NCI-H146 treated with DMSO at 0.1 percent for 48 hours (cell line): ENCODE results near the gene DGKD.
A peak's percentile ranks its signal among the peaks of the same experiment; 100 is the strongest.
"Not testable (repeated sequence)": the region's sequence is repeated elsewhere in the genome, so short reads cannot be mapped to it uniquely, and the experiment has no call there.

Experiments
- DNase-seq: peaks from one replicate; lab custom pipeline; 2025; ENCODE audit not compliant: unreplicated experiment; lab: John Stamatoyannopoulos, UW

The DGKD gene

GRCh38 chr2:233384015-233384414, 29.7 kb downstream of the DGKD start:
- no peak for DNase-seq

- no peak for DNase-seq
Observed at GRCh38 chr2:233384811-233385488, 30.7 kb downstream of the DGKD start.

DNA sequence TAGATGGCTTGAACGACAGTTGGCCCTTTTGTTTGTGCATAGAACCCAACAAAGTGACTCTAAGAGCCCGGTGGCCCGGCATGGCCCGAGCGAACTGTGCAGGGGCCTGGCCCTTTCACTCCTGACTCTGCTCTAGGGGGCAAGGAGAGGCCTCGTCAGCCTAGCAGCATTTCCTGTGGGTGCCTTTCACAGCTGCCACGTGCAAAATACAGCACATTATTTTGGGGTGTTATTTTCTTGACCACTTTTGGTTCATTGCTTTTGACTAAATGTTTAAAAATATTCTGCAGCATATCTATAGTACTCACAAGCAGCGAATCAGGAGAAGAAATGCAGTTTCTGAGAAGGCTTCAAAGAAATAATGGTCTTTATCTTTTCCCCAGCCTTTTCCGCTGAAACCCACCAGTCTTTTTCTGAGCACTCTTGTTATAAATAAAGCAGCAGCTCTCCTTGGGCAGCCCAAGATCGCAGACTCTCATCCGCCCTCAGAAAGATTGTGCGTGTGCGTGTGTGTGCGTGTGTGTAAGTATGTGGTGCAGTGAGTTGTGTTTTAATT, 31.3 kb downstream of the DGKD start:
- no peak for DNase-seq

- DNase-seq: no peak
Observed at GRCh38 chr2:233386382-233387041, 32.2 kb downstream of the DGKD start.

DNA sequence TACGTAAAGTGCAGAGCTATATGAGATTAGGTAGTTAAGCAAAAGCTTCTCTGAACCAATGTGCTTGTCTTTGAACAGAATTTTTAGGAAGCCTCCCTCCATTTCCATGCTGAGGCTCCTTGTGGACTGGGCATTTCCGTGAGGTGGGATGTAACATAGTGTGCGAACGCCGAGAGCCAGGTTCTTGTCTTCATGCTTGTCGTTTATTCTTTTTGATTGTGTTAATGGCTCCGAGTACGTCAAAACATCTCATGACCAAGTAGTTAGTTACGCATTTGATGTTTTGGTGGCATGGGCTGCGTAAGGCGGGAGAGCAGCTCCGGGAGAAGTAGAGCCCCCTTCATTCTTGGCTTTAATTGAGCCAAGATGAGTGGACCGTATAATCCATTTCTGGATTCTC, 32.9 kb downstream of the DGKD start:
- no peak for DNase-seq

- no peak for DNase-seq
Observed at GRCh38 chr2:233387667-233388528, 33.6 kb downstream of the DGKD start.

DNA sequence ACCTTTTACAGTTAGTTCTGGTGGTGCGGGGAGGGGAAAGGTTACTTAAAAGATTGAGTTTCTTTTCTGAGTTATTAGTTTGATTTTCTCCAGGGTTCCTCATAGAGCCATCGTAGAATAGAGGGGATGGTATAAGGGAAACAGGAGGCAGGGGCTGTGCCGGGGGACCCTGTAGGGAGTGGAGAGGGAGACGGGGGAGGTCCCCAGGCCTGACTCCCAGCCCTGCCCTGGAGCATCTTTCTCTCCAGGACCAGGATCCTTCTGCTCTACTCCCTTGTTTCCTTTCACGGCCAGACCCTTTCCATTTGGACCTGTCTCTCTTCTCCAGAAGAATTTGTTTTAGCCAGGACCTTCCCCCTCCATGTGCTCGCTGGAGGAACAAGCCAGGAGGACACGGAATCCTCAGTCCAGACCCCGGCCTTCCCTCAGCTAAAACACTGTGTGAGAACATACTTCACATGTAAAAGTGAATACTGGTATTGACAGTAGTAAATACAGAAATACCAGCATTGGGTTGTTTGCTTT, 35.4 kb downstream of the DGKD start:
- no peak for DNase-seq

GRCh38 chr2:233395687-233396086, 41.4 kb downstream of the DGKD start:
- no peak for DNase-seq

DNA sequence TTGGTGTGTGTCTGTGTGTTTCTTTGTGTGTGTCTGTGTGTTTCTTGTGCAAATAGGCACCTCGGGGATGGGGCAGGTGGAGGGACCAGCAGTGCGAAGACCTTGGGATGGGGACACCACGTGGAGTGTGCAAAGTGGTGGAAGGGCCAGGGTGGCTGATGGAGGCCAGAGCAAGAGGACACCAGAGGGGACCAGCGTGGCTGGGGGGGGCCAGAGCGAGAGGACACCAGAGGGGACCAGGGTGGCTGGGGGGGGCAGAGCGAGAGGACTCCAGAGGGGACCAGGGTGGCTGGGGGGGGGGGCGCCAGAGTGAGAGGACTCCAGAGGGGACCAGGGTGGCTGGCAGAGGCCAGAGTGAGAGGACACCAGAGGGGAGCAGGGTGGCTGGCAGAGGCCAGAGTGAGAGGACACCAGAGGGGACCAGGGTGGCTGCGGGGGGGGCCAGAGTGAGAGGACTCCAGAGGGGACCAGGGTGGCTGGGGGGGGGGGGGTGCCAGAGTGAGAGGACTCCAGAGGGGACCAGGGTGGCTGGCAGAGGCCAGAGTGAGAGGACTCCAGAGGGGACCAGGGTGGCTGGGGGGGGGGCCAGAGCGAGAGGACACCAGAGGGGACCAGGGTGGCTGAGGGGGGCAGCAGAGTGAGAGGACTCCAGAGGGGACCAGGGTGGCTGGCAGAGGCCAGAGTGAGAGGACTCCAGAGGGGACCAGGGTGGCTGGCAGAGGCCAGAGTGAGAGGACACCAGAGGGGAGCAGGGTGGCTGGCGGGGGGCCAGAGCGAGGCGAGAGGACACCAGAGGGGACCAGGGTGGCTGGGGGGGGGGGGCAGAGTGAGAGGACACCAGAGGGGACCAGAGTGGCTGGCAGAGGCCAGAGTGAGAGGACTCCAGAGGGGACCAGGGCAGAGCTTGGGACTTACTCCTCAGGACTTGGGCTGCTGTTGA, 42.7 kb downstream of the DGKD start:
- not testable (repeated sequence) for DNase-seq

GRCh38 chr2:233399306-233400225, 45.3 kb downstream of the DGKD start:
- no peak for DNase-seq

- no peak for DNase-seq
Observed at GRCh38 chr2:233400341-233400740, 46.0 kb downstream of the DGKD start.

DNA sequence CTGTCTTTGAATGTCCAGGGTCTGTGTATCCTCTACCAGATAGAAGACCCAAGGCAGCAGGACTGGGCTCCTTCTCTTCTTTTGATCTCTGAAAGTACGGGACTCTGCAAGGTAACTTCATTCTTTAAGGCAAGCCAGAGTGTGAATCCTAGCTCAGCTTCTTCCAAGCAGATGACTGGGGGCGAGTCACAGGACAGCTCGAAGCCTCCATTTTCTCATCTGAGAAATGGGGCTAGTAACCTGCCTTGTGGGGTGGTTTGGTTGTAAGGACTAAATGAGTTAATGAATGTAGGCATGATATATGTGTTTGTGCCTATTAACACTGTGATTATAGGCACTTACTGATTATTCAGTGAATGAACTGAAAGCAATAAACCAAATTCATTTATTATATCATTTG, 46.7 kb downstream of the DGKD start:
- no peak for DNase-seq

- DNase-seq: no peak
Observed at GRCh38 chr2:233402346-233402745, 48.1 kb downstream of the DGKD start.

GRCh38 chr2:233402789-233403188, 48.5 kb downstream of the DGKD start:
- no peak for DNase-seq

- DNase-seq: peak; percentile 3
Observed at GRCh38 chr2:233404222-233404621, 49.9 kb downstream of the DGKD start.

- DNase-seq: no peak
Observed at GRCh38 chr2:233406865-233407264, 52.6 kb downstream of the DGKD start.

DNA sequence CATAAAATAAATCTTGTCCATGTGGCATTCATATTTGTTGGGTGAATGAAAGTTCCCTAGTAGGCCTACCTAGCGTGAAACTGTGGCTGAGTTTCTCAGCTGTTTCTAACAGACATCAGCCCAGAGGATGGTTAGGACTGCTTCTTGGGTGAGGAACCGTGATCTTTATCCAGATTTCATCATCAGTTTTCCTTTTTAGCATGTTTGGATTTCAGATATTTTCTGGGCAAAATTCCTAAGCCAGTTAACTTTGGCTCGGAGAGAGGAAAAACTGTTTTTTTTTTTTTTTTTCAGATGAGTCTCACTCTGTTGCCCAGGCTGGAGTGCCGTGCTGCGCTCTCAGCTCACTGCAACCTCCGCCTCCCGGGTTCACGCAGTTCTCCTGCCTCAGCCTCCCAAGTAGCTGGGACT, 53.5 kb downstream of the DGKD start:
- DNase-seq: no peak

DNA sequence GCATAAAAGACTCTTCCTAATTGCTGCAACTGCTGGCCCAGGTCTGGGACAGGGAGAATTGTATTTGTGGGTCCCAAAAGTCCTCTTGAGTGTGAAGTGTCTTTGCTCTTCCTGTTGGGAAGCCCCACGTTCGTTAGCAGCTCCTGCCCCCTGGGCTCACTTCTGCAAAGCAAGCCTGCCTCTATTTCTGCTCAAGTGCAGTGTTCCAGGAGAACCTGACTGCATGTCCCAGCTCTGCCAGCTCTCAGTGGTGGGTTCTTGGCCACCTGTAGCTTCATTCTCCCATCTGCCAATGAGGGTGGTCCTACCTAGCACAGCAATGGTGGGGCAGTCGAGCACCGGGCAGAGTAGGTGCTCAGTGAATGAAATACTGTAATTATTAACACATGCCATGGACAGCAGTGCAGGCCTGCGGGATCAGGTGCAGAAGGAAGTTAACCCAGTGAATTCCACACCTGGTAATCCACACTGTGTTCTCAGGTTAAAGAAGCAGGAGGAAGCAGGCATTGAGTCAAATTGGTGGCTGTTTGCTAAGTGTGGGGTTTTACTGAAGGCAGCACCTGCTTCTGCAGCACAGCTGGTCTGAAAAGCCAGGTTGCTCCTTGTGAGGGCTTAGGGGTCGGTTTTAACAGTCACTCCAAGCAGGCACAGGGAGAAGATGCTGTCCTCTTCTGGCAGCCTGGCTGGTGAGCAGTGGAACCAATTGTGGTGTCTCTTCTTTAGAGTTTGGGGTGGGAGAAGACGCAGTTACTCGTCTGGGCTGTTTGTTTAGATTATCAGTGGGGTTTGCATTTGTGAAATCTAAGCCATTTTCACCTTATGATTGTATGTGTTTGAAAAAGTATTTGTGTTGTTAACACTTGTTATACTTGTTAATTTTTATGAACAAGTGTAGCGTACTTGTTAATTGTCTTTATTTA, 54.3 kb downstream of the DGKD start:
- DNase-seq: no peak
